Measurements from ENCODE around the gene NRAP. TPM values are rescaled to one million over a fixed set of nuclear protein-coding genes. Genes with fewer than 3 reads are reported as not detected.

The NRAP gene
- total RNA-seq, 1 donor, result under 0.01 TPM

GRCh38 chr10:113683300-113683699 is 19.5 kb upstream of the NRAP start:
- TF ChIP-seq CTCF (IDR thresholded peaks at IDR 0.05; ENCODE audit: insufficient read depth, low read length), result no peak
- no peak overlapping the region for H3K4me3 ChIP-seq (ENCODE audit: low read depth, low read length)

GRCh38 chr10:113681533-113682470 is 18.0 kb upstream of the NRAP start:
- no peak for TF ChIP-seq CTCF (IDR thresholded peaks at IDR 0.05; ENCODE audit: insufficient read depth, low read length)
- H3K4me3 ChIP-seq (ENCODE audit: low read depth, low read length), result no peak overlapping the region
- peak; percentile 20 for DNase-seq (ENCODE audit: low read depth)

More at GRCh38 chr10:113683300-113683699, 19.5 kb upstream of the NRAP start:
- no peak for DNase-seq (ENCODE audit: low read depth)

GRCh38 chr10:113680190-113681111 is 16.6 kb upstream of the NRAP start:
- no peak for TF ChIP-seq CTCF (IDR thresholded peaks at IDR 0.05; ENCODE audit: insufficient read depth, low read length)
- DNase-seq (ENCODE audit: low read depth), result peak; percentile 59
- H3K4me3 ChIP-seq (ENCODE audit: low read depth, low read length), result peak overlapping the region; percentile 98

- peak; percentile 68 for DNase-seq (ENCODE audit: low read depth)
- no peak for TF ChIP-seq CTCF (IDR thresholded peaks at IDR 0.05; ENCODE audit: insufficient read depth, low read length)
- peak within 1 kb of the TSS; percentile 98 for H3K4me3 ChIP-seq (ENCODE audit: low read depth, low read length)
Observed at GRCh38 chr10:113679463-113680189, 15.8 kb upstream of the NRAP start, which contains the start of gene CASP7. Gene CASP7, plus strand, starts transcription at chr10:113679912. Its CDS starts 17,582 bp downstream, at chr10:113697494.

- no peak for TF ChIP-seq CTCF (IDR thresholded peaks at IDR 0.05; ENCODE audit: insufficient read depth, low read length)
- peak; percentile 37 for DNase-seq (ENCODE audit: low read depth)
- H3K4me3 ChIP-seq (ENCODE audit: low read depth, low read length), result no peak overlapping the region
Observed at GRCh38 chr10:113666682-113667252, 2.9 kb upstream of the NRAP start.

All from fibroblast of the aortic adventitia (primary cell).